HEK293T (cell line): Measurements from ENCODE around the gene POLR3GL.

ENCODE experiments used
- CTCF ChIA-PET: fragments of 350-600 bp; formaldehyde crosslinking; extraction: SDS; loops from one replicate; lab custom pipeline; 2021; ENCODE audit warnings: antibody characterized with exemption, inconsistent platforms; lab: Yijun Ruan, JAX
- POLR2A ChIA-PET: fragments of 350-600 bp; formaldehyde crosslinking; extraction: SDS; loops from one replicate; lab custom pipeline; 2020; ENCODE audit warnings: antibody characterized with exemption, inconsistent platforms; lab: Yijun Ruan, JAX
- DNase-seq: peaks from one replicate; pipeline ENCODE4 v3.0.0; 2012; ENCODE audit warnings: mixed read lengths; ENCODE audit errors: extremely low spot score
- ARNT ChIP-seq: fragments of 450-650 bp; IDR thresholded peaks from 2 replicates; pipeline ENCODE4 v1.6.1; 2017; ENCODE audit warnings: mild to moderate bottlenecking
- BHLHE40 ChIP-seq: fragments of 450-650 bp; IDR thresholded peaks from 2 replicates; pipeline ENCODE4 v1.6.1; 2016; ENCODE audit warnings: mild to moderate bottlenecking, moderate library complexity, borderline replicate concordance
- CTBP1 ChIP-seq: fragments of 450-650 bp; IDR thresholded peaks from 2 replicates; pipeline ENCODE4 v1.6.1; 2016; ENCODE audit warnings: borderline replicate concordance
- ELF4 ChIP-seq: fragments of 450-650 bp; IDR thresholded peaks from 2 replicates; pipeline ENCODE4 v1.6.1; 2017; ENCODE audit warnings: antibody characterized with exemption
- FOXA1 ChIP-seq: fragments of 450-650 bp; IDR thresholded peaks from 2 replicates; pipeline ENCODE4 v1.6.1; 2016; ENCODE audit warnings: mild to moderate bottlenecking
- FOXK2 ChIP-seq: fragments of 450-650 bp; IDR thresholded peaks from 2 replicates; pipeline ENCODE4 v1.6.1; 2016; ENCODE audit warnings: mild to moderate bottlenecking
- FOXM1 ChIP-seq: fragments of 450-650 bp; IDR thresholded peaks from 2 replicates; pipeline ENCODE4 v1.6.1; 2017; ENCODE audit warnings: mild to moderate bottlenecking, borderline replicate concordance
- HDGF ChIP-seq: fragments of 450-650 bp; IDR thresholded peaks from 2 replicates; pipeline ENCODE4 v1.6.1; 2017; ENCODE audit warnings: antibody characterized with exemption, borderline replicate concordance
- L3MBTL2 ChIP-seq: fragments of 450-650 bp; conservative IDR thresholded peaks from 2 replicates; pipeline ENCODE4 v1.6.1; 2016; ENCODE audit warnings: mild to moderate bottlenecking
- LEF1 ChIP-seq: fragments of 450-650 bp; IDR thresholded peaks from 2 replicates; pipeline ENCODE4 v1.6.1; 2017; ENCODE audit warnings: mild to moderate bottlenecking, borderline replicate concordance
- NFRKB ChIP-seq: fragments of 450-650 bp; IDR thresholded peaks from 2 replicates; pipeline ENCODE4 v1.6.1; 2016; ENCODE audit warnings: mild to moderate bottlenecking, moderate library complexity
- PKNOX1 ChIP-seq: fragments of 450-650 bp; IDR thresholded peaks from 2 replicates; pipeline ENCODE4 v1.6.1; 2016
- SP1 ChIP-seq: fragments of 450-650 bp; IDR thresholded peaks from 2 replicates; pipeline ENCODE4 v1.6.1; 2017
- SUZ12 ChIP-seq: fragments of 450-650 bp; IDR thresholded peaks from 2 replicates; pipeline ENCODE4 v1.6.1; 2016; ENCODE audit warnings: mild to moderate bottlenecking
- TARDBP ChIP-seq: fragments of 450-650 bp; IDR thresholded peaks from 2 replicates; pipeline ENCODE4 v1.6.1; 2016
- ZNF384 ChIP-seq: fragments of 450-650 bp; IDR thresholded peaks from 2 replicates; pipeline ENCODE4 v1.6.1; 2016

Gene POLR3GL

GRCh38 chr1:145962157-145963102 lies 2.1 kb upstream of the POLR3GL start:
- TF ChIP-seq FOXA1 (no peak), HDGF (no peak), SP1 (no peak), BHLHE40 (no peak), NFRKB (no peak)
- ChIA-PET POLR2A (interaction anchor here (1.7 to 4.6 kb wide), 5 partner anchors 17 to 44 kb away, joined by 3 to 60 read pairs (median 19); partner anchors contain the start of genes PEX11B and RBM8A), CTCF (interaction anchor here (1.5 to 4.5 kb wide), 2 partner anchors 16 to 36 kb away, joined by 3 to 26 read pairs; no protein-coding TSS in a partner anchor)
- no peak for DNase-seq

- ChIA-PET POLR2A (interaction anchor here (0.5 to 4.6 kb wide), 33 partner anchors 8 to 498 kb away, joined by 3 to 60 read pairs (median 6); partner anchors contain the start of genes ANKRD35, HJV, NUDT17 and PEX11B), CTCF (interaction anchor here (1.2 to 4.5 kb wide), 5 partner anchors 15 to 72 kb away, joined by 3 to 26 read pairs (median 4); partner anchors contain the start of genes ITGA10 and RBM8A)
- no peak for DNase-seq
- TF ChIP-seq L3MBTL2 (no peak), HDGF (no peak), ARNT (no peak), FOXK2 (no peak), NFRKB (no peak), LEF1 (no peak), BHLHE40 (no peak), SP1 (no peak), PKNOX1 (no peak), ELF4 (no peak), ZNF384 (no peak), FOXM1 (no peak), CTBP1 (no peak), TARDBP (no peak), FOXA1 (no peak), SUZ12 (no peak)
These were observed 1.0 kb upstream of the POLR3GL start for GRCh38 chr1:145963265-145964019.

GRCh38 chr1:145965119-145965744 lies 742 bp downstream of the POLR3GL start:
- CTCF ChIA-PET, result interaction anchor here (1.1 to 4.5 kb wide), 5 partner anchors 13 to 120 kb away, joined by 4 to 26 read pairs (median 5); partner anchors contain the start of gene NUDT17

GRCh38 chr1:145967288-145967687 lies 2.8 kb downstream of the POLR3GL start:
- ChIA-PET POLR2A (interaction anchor here (1.1 kb wide), 2 partner anchors 76 to 109 kb away, joined by 4 read pairs; partner anchors contain the start of gene PIAS3), CTCF (no interaction called here)
- DNase-seq, result no peak
- TF ChIP-seq NFRKB (no peak), PKNOX1 (no peak), SP1 (no peak), TARDBP (no peak), ARNT (no peak), FOXM1 (no peak)

More at GRCh38 chr1:145965119-145965744, 742 bp downstream of the POLR3GL start:
- TF ChIP-seq BHLHE40 (no peak), HDGF (no peak), L3MBTL2 (no peak), FOXM1 (no peak), LEF1 (no peak), TARDBP (no peak), PKNOX1 (no peak), NFRKB (no peak), ARNT (no peak), FOXA1 (no peak), SUZ12 (no peak), FOXK2 (no peak)
- no peak for DNase-seq
- POLR2A ChIA-PET, result interaction anchor here (0.9 to 4.6 kb wide), 30 partner anchors 8 to 119 kb away, joined by 3 to 60 read pairs (median 8); partner anchors contain the start of genes NUDT17, PEX11B, PIAS3 and RBM8A

- DNase-seq, result no peak
- CTCF ChIA-PET, result no interaction called here
- POLR2A ChIA-PET, result interaction anchor here (1.6 kb wide), 1 partner anchor 8 kb away, joined by 9 read pairs; the partner anchor contains the start of genes ANKRD34A and POLR3GL
- no peak for TF ChIP-seq SP1
- no peak for TF ChIP-seq FOXM1
- TF ChIP-seq BHLHE40, result no peak
- TF ChIP-seq FOXK2, result no peak
- TF ChIP-seq FOXA1, result no peak
- no peak for TF ChIP-seq ELF4
- no peak for TF ChIP-seq ARNT
- no peak for TF ChIP-seq PKNOX1
- no peak for TF ChIP-seq LEF1
- no peak for TF ChIP-seq NFRKB
- no peak for TF ChIP-seq TARDBP
These were observed 8.1 kb downstream of the POLR3GL start for GRCh38 chr1:145972580-145972979.
